ENCODE data around the gene TBC1D10A.

GRCh38 chr22:30354644-30355043 lies 27.9 kb upstream of the TBC1D10A start:
- no peak for TF ChIP-seq CTCF (IDR thresholded peaks at IDR 0.05)
- no peak for TF ChIP-seq POLR2AphosphoS5 (IDR thresholded peaks at IDR 0.05)
- no peak for TF ChIP-seq POLR2A (IDR thresholded peaks at IDR 0.05)
